ENCODE results near the gene XIRP2. TPM values are rescaled to one million over a fixed set of nuclear protein-coding genes. Genes with fewer than 3 reads are reported as not detected.

The XIRP2 gene
- total RNA-seq, 1 experiment from 2014 or later, result not detected

DNA sequence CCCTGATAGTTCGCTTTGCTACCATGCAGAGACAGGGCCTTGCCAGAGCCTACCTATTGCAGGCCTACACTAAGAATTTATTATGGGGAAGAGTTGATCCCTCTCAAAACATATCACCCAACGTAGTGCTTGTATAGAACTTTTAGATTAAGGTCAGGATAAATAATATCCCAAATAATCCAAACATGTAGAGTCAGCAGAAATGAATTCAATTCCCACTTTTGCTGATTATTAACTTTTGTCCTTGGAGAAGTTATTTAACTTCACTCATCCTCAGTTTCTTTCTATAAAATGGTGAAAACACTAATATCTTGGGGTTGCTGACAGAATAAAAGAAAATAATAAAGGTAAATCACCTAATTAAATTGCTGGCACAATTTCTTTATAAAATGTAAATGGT, 294.1 kb downstream of the XIRP2 start:
- in situ Hi-C loops (cut with HindIII; ENCODE audit: low sequenced_read_pairs), result no loop called here
- no peak for DNase-seq (ENCODE audit: low spot score)

DNA sequence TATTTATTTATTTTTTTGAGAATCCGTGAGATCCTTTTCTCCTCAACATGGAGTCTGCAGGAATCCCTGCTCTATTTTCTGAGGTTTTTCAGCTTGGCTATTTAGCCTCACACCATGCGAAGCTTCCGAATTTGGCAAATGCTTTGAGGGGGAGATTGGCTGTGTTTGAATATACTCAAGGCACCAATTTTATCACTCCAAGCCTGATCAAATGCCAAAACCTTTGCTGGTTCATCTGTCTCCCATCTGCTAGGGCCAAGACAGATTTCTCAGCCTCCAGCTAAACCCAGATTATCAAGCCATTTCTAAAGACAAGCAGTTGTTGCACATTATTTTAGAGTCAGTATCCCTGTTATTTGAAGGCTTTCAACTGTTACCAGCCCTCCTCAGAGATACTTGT, 295.7 kb downstream of the XIRP2 start:
- in situ Hi-C loops (cut with HindIII; ENCODE audit: low sequenced_read_pairs), result no loop called here
- peak; percentile 99 for DNase-seq (ENCODE audit: low spot score)

DNA sequence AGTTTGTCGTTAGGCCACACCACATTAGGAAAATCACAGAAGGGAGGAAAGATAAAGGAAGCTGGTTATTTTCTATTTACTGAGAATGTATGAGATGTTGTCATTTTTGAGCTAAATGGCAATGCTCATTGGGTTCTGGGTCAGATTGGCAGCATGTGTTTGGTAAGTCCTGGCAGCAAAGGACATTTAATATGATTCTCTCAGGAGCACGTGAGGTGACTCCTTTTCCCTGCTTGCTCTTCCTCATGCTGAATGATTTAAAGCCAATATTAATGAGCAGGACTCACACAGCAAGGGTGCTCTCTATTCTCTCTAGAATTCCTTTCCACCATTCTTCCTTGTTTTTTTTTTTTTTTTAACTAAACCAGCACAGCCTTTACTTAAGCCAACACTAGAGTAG, 298.2 kb downstream of the XIRP2 start:
- in situ Hi-C loops (cut with HindIII; ENCODE audit: low sequenced_read_pairs), result no loop called here
- DNase-seq (ENCODE audit: low spot score), result peak; percentile 71

DNA sequence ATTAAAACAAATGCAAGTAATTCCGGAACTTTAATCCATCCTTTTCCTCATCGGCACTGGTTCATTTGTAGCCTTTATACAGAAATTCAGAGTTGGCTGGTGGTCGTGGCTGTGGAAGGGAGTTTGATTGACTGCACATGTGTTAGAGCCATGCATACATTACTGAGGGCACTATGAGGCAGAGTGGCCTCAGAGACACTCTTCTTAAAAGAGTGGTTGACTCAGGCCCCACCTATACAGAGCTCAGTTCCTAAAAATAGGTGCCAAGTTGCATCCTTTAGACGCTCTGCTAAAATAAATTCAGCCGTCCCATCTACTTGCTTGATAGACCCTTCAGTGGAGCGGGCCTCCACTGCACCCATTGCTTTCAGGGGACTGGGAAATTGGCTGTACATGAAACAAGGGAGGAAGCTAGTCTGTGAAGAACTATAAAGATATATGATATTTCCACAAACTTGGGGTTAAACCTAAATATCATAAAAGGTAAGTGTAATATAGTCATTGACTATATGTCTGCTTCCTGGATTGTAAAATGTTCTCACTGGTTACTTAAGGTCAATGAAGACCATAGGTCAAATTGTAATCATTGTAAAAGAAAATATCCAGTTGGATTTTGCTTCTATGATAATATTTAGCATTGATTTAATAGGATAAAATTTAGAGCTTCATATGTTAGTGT, 298.9 kb downstream of the XIRP2 start:
- in situ Hi-C loops (cut with HindIII; ENCODE audit: low sequenced_read_pairs), result no loop called here

DNA sequence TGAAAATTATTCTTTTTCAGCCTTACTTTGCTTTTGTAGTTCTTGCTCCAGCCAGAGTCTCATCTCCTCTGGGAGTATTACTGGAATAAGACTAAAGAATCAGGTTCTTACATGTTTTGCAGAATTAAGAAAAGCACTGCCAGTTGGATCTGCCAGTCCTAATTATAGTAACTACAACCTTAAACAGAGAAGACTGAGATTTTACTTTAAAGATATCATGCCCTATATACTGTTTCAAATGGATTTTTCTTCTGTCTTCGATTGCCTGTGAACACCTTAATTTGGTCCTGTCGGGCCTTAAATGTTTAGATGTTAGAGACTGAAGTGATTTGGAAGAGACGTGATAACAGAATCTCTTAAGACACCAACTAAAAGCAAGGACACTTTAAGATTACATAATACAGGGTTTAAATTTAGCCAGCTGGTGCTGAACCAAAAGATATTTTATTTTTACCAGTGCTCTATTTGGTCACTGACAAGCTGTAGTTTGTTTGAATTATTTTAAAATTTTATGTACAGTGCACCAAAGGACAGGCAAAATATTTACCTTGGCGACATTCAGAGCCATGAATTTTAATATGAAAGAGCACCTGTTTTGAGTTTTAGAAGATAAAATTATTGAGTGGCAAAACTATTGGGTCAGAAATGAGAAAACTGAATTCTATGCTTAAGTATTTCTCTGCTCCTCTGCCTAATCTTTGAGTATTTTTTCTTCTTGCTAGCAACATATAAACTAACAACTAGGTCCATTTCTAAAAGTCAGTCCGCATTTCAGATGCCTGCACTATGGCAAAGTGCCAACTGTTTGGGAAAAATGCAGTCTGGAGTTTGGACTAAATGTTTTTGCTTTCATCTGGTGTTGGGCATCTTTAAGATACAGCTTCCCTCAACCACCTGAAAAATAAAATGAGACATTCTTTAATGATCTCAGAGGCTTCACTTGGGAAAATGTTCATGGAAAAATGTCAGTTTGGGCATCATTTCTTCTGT, 300.0 kb downstream of the XIRP2 start:
- peak; percentile 84 for DNase-seq (ENCODE audit: low spot score)
- in situ Hi-C loops (cut with HindIII; ENCODE audit: low sequenced_read_pairs), result no loop called here

More for the DNA sequence above, 298.9 kb downstream of the XIRP2 start:
- no peak for DNase-seq (ENCODE audit: low spot score)

DNA sequence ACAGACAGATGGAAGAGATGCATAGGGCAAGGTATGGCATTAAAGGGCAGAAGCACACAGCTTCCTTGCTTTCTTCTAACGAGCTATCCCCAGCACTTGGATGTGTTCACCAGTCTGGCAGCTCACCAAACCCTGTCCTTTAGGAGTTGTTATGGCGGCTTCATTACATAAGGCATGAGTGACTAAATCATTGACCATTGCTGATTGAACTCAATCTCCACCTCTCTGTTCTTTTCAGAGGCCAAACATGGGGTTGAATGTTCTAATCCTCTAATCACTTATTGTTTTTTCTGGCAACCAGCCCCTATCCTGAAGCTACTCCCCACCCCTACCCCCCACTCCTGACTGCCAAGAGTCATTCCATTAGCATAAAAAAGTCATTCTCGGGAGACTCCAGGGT, 301.8 kb downstream of the XIRP2 start:
- in situ Hi-C loops (cut with HindIII; ENCODE audit: low sequenced_read_pairs), result no loop called here
- DNase-seq (ENCODE audit: low spot score), result no peak

DNA sequence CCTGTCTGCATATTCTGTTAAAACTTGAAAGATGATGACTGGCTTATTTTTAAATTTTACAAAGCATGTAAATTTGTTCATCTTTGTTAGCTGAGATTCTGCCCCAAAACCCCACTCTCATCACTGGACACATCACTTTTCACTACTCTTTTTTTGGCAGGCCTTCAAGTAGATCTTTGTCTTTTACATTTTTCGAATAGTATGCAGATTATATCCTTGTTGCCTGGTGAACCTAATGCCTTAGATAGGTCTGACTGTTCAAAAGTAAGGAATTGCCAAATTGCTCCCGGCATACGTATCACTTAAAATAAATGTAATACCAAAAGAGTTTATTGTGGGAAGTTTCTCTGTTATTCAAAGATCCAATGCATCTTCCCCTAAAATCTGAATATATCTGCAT, 303.3 kb downstream of the XIRP2 start:
- in situ Hi-C loops (cut with HindIII; ENCODE audit: low sequenced_read_pairs), result no loop called here
- DNase-seq (ENCODE audit: low spot score), result no peak

DNA sequence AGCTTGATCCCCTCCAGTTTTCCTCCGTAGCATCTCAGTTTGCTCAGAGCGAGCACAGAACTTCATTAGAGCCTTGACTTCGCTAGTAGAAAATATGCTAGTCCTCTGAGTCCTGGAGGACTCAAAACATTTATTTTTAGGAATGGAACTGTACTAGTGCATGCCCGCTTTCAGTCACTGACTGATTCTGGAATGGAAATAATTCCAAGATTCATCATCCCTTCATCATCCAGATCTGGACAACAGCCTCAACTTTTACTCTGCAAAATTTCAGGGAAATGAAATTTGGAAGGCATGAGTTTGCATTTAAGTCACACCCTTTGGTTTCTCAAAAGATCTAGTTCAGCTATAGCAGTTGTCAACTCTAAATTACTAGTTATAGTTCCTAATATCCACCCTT, 304.6 kb downstream of the XIRP2 start:
- in situ Hi-C loops (cut with HindIII; ENCODE audit: low sequenced_read_pairs), result no loop called here
- no peak for DNase-seq (ENCODE audit: low spot score)

DNA sequence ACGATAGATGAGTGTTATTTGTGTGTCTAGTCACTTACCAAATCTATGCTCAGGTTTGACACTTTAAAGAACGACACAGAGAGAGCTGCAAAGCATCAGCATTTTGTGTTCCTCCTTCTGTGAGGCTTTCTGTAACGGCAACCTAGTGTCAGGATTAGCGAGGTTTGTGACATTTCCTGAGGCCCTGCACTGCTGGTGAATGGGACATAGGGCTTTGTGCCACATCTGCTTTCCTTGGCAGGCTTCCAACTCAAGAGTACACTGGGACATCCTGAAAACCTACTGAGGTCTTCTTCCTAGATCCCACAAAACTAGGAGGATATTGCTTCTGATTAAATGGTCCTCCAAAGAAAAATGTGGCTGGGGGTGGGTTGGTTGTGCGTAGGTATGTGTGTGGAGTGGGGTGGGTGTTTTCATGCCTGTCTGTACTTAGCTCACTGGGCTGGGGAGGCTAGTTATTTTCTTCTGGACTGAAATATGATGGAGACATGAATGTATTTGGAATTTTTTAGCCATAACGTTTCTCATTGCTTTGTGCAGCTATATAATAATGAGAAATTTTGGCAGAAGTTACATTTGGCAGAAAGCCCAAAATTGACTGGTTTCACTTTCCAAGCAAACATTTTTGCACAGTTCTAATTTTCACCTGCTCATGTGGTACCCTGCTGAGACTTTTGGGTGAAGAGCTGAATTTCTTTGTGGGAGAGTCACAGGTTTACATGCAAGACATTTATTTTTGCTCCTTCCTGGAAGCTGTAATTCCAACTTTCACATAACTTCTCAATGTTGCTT, 308.4 kb downstream of the XIRP2 start:
- in situ Hi-C loops (cut with HindIII; ENCODE audit: low sequenced_read_pairs), result no loop called here
- DNase-seq (ENCODE audit: low spot score), result peak; percentile 20

DNA sequence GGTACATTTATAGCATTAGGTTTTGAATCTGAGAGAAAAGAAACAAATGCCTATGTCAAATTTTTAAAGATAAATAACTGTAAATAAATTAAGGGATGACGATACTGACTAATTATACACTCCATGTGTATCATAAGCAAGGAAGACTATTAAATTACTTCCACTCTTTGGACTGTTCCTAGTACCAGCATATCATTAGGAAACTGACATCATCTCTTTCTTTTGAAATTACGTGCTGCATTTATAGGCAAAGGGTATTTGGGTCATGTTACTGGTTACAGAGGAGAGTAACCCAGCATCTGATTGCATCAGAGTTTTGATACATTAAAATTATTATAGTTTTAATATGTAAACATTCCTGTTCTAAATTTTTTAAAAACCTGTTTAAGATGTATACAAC, 309.7 kb downstream of the XIRP2 start:
- in situ Hi-C loops (cut with HindIII; ENCODE audit: low sequenced_read_pairs), result no loop called here
- DNase-seq (ENCODE audit: low spot score), result no peak

DNA sequence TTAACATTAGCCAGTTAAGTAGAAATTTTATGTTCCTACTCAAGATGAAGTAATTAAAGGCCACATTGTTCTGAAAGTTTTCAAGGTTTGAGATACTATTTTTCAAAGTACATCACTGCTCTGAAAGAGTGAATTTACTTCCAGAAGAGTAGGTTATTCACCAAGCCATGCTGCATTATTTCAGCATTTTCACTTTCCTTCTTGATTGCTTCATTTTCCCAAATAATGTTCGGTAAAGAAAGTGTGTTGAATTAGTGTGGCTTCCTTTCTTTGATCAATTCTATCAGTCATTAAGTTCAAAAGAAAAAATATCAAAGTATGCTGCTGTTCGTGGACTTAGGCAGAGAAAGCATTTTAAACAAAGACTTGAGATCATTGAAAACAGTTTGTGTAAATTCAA, 310.3 kb downstream of the XIRP2 start:
- in situ Hi-C loops (cut with HindIII; ENCODE audit: low sequenced_read_pairs), result no loop called here
- no peak for DNase-seq (ENCODE audit: low spot score)

DNA sequence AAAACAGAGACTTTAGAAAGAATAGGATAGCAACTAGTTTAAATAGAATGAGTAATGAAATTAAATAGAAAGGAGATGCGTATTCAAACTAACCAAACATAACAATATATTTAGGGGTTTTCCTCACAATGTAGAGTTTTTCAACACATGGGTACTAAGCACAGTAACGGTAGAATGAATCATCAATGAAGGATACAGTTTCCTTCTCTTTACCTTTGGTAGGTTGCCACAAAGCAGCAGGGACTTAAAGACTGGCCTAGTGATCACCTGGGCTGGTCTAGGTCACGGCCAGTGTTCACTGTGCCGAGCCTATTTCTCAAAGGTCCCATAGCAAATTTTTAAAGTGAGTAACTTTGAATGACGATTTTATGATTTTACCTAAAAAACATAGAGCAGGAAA, 311.7 kb downstream of the XIRP2 start:
- in situ Hi-C loops (cut with HindIII; ENCODE audit: low sequenced_read_pairs), result no loop called here
- DNase-seq (ENCODE audit: low spot score), result no peak

DNA sequence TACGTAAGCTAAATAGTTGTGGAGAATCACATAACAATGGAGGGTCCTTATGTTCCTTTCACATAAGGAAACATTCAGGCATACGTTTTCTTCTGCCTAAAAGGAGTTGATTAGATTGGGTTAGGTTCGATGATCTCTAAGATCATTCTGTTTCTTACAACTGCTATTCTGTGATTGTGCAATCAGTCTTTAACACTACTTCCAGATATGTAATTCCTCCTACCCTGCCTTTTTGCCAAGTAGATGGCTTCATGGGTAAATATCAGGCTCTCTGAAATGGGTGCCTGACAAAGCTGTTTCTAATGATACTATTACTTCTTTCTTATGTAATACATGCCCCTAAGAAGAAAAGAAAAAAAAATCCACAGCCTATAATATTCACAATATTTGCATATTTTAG, 321.5 kb downstream of the XIRP2 start:
- DNase-seq (ENCODE audit: low spot score), result no peak
- in situ Hi-C loops (cut with HindIII; ENCODE audit: low sequenced_read_pairs), result no loop called here

DNA sequence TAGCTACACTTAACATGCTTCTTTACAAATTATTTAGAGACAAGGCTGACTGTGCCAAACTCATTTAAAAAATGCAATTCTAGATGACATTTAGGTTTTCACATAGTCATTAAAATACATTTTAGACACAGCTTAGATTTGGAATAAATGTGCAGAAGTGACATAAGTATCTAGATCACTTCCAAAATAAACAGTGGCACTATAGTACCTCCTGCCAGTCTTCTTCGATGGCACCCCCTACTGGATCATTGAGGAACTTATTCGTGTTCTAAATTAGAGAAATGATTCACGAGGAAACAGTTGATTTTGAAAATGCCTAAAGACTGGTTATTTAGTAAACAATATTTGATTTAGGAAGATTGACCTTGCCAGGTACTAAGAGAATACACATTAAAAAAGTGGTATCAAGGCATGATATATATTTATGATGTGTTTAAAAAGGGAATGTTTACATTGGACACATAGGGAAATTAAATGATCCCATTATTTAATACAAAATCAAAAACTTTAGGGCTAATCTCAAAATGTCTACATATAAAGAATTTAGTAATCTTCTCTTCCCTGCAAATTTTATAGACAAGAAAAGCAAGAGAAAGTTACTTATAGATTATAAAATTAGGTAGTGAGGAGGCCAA, 323.9 kb downstream of the XIRP2 start:
- peak; percentile 75 for DNase-seq (ENCODE audit: low spot score)
- in situ Hi-C loops (cut with HindIII; ENCODE audit: low sequenced_read_pairs), result no loop called here

DNA sequence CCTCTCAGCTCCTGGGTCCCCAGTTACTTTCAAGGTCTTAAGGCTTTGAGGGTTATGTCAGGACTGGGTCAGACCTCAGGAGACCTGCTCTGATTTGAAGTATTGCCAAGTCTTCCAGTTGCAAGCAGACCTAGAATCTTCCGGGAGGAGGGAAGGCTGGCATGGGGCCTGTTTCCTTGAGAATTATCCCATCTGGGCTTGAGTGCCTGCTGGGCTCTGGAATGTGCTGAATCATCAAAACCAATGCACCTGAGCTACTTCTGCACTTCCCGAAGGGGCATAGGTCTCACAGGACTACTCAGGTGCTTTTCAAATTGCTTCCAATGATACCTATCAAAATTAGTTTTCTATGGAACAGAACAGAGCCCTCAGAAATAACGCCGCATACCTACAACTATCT, 327.3 kb downstream of the XIRP2 start:
- in situ Hi-C loops (cut with HindIII; ENCODE audit: low sequenced_read_pairs), result no loop called here
- no peak for DNase-seq (ENCODE audit: low spot score)

DNA sequence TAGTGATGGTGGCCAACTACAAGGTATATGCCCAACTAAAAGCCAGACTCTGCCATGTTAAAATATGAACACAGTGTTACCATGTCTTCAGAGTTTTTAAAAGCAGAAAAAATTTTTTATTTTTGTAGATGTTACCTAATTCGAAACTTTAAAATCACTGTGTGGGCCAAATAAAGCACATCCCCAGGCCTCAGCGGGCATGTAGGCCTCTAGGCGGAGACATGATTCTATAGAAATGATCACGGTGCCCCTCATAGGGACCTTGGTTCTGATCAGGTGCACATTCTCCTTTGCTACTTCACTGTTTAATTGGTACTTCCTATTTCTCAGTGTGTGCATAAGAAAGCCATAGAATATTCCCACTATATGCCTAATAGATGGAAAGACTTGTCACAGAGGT, 349.2 kb downstream of the XIRP2 start:
- no peak for DNase-seq (ENCODE audit: low spot score)

DNA sequence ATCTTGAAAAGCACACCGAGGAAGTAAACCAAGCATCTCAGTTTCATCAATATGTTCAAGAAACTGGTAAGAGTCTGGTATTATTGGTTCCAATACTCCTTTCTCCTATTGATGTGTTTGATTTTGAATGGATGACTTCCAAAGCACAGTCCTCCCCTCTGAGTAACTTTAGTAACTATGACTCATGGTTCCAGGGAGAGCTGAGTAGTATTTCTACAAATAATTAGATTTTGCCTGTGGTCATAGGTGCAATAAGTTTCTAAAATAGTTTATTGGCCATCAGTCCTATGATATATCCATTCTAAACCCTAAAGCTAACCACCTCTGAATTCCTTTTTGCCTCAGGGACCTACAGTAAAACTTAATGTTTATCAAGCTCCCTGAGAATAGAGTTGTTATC, 352.4 kb downstream of the XIRP2 start:
- in situ Hi-C loops (cut with HindIII; ENCODE audit: low sequenced_read_pairs), result no loop called here
- no peak for DNase-seq (ENCODE audit: low spot score)

More for the DNA sequence above, 349.2 kb downstream of the XIRP2 start:
- in situ Hi-C loops (cut with HindIII; ENCODE audit: low sequenced_read_pairs), result no loop called here

DNA sequence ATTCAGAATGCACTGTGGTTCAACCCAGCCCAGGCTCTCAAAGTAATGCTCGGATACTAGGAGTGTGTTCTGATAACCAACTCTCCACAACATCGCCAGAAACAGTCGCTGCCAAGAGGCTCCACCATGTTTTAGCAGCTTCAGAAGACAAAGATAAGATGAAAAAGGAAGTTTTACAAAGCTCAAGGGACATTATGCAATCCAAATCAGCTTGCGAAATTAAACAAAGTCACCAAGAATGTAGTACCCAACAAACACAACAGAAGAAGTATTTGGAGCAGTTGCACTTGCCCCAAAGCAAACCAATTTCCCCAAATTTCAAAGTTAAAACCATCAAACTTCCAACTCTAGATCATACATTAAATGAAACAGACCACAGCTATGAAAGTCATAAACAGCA, 360.9 kb downstream of the XIRP2 start:
- in situ Hi-C loops (cut with HindIII; ENCODE audit: low sequenced_read_pairs), result no loop called here
- DNase-seq (ENCODE audit: low spot score), result no peak

DNA sequence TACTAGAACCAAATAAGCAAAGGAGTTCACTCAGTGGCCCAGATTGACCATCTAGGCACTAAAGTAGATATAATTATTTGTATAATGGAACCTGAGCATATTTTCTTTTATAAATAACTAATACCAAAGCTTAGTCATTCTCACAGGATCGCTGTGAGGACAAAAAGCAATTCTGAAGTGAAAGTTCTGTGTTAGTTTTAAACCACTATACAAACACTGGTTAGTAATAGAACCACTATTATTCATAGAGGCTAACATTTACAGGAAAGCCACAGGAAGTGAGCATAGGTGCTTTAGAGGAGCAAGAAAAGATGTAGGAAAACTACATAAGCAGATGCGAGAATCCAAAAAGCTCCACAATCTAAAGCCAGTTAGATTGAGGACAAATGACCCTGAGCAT, 364.7 kb downstream of the XIRP2 start:
- DNase-seq (ENCODE audit: low spot score), result no peak
- in situ Hi-C loops (cut with HindIII; ENCODE audit: low sequenced_read_pairs), result no loop called here

Data from G401 (cell line).